PC-3 (cell line): Measurements from ENCODE around the gene CRHBP.

Experiments
- CTCF ChIP-seq: fragments of 300-600 bp; sonication (generic); conservative IDR thresholded peaks from 2 replicates; pipeline ENCODE4 v1.5.1; 2017; ENCODE audit warnings: antibody characterized with exemption, low read depth, mild to moderate bottlenecking, low read length
- EZH2 ChIP-seq: fragments of 300-600 bp; sonication (generic); IDR thresholded peaks from one replicate; pipeline ENCODE4 v1.6.1; 2017; ENCODE audit warnings: antibody characterized with exemption, mild to moderate bottlenecking, low read length; ENCODE audit not compliant: unreplicated experiment
- EZH2phosphoT487 ChIP-seq: fragments of 300-600 bp; sonication (generic); IDR thresholded peaks from 2 replicates; pipeline ENCODE4 v1.6.1; 2018; ENCODE audit warnings: mild to moderate bottlenecking, antibody characterized with exemption, low read length, borderline replicate concordance

GRCh38 chr5:76972689-76973088 is 19.8 kb downstream of the CRHBP start:
- TF ChIP-seq CTCF (no peak), EZH2 (no peak), EZH2phosphoT487 (no peak)
